GM18951 (cell line): ENCODE measurements around the gene ASB13.

Source experiments
- POLR2A ChIP-seq: IDR thresholded peaks from 4 replicates; pipeline ENCODE4 v1.6.1; 2011; ENCODE audit warnings: mild to moderate bottlenecking; ENCODE audit not compliant: insufficient read length, insufficient read depth; ENCODE audit errors: extremely low read depth
- in situ Hi-C: fragments of 300-500 bp; cut with MboI; formaldehyde crosslinking; loops from one replicate; pipeline ENCODE4 v1.12.0; 2022; ENCODE audit warnings: low sequenced_read_pairs, mixed read lengths, inconsistent platforms; ENCODE audit not compliant: unreplicated experiment

The ASB13 gene

GRCh38 chr10:5662708-5663579, 3.5 kb downstream of the ASB13 start:
- in situ Hi-C loops: no loop called here
- no peak for TF ChIP-seq POLR2A

GRCh38 chr10:5661043-5661442, 5.4 kb downstream of the ASB13 start:
- TF ChIP-seq POLR2A: no peak
- in situ Hi-C loops: no loop called here

GRCh38 chr10:5659702-5660528, 6.5 kb downstream of the ASB13 start:
- in situ Hi-C loops: no loop called here

GRCh38 chr10:5658871-5659618, 7.3 kb downstream of the ASB13 start:
- no peak for TF ChIP-seq POLR2A
- in situ Hi-C loops: no loop called here

More at GRCh38 chr10:5659702-5660528, 6.5 kb downstream of the ASB13 start:
- no peak for TF ChIP-seq POLR2A

- in situ Hi-C loops: no loop called here
- TF ChIP-seq POLR2A: no peak
Measured at GRCh38 chr10:5656737-5657579, 9.4 kb downstream of the ASB13 start.

GRCh38 chr10:5655121-5655520, 11.3 kb downstream of the ASB13 start:
- no peak for TF ChIP-seq POLR2A

GRCh38 chr10:5654218-5654755, 12.1 kb downstream of the ASB13 start:
- no peak for TF ChIP-seq POLR2A
- in situ Hi-C loops: no loop called here

More at GRCh38 chr10:5655121-5655520, 11.3 kb downstream of the ASB13 start:
- in situ Hi-C loops: no loop called here

GRCh38 chr10:5652746-5653145, 13.6 kb downstream of the ASB13 start:
- in situ Hi-C loops: no loop called here
- no peak for TF ChIP-seq POLR2A

GRCh38 chr10:5651388-5651764, 15.0 kb downstream of the ASB13 start:
- in situ Hi-C loops: no loop called here
- no peak for TF ChIP-seq POLR2A

- in situ Hi-C loops: no loop called here
- no peak for TF ChIP-seq POLR2A
Measured at GRCh38 chr10:5650664-5651387, 15.6 kb downstream of the ASB13 start.

GRCh38 chr10:5649746-5650145, 16.6 kb downstream of the ASB13 start:
- in situ Hi-C loops: no loop called here
- no peak for TF ChIP-seq POLR2A
